ENCODE results near the gene LAMA5.

GRCh38 chr20:62382306-62383198 is 15.4 kb upstream of the LAMA5 start:
- TF ChIP-seq POLR2A (IDR thresholded peaks at IDR 0.05) (no peak), POLR2AphosphoS5 (IDR thresholded peaks at IDR 0.05) (peak in 2 of 3 donors; percentile 18 to 44)

Data from breast epithelium (tissue), 3 donors.